ENCODE results near the gene CRB2.

Gene CRB2

DNA sequence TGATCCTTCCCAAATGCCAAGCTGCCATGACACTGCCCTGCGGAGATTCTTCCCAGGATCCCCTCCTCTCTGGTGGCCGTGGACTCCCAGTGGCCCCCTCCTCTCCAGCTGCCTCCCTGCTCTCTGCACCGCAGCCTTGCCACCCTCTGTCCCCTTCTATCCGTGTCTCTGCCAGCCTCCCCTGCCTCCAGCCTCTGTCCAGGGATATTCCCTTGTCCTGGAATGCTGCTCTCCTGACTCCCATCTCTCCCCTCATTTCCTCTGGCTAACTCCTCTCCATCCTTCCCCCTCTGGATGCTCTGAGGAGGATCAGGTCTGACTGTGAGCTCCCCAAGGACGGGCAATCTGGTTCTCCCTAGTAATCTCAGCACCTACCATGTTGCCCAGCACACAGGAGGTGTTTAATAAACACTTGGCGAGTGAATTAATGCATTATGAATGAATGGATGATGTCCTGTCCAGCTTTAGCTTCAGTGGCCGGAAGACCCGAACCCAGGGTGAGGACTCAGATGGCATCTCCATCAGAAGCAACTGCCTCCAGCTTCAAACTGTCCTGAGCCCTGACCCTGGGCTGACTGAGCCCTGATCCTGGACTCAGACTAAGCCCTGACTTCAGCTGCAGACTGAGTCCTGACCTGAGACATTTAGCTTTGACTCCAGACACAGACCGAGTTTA, 7.5 kb upstream of the CRB2 start:
- no peak for DNase-seq

DNA sequence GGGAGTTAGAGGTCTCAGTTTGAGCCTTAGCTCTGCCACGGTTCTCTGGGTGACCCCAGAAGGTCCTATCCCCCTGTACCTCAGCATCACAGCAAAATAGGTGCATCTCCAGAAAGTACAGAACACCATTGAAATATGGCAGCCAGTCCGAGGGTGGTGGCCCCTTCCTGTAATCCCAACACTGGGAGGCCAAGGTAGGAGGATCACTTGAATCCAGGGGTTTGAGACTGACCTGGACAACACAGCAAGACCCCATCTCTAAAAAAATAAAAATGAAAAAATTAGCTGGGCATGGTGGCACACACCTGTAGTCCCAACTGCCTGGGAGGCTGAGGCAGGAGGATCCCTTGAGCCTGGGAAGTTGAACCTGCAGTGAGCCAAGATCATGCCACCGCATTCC, 7.0 kb upstream of the CRB2 start:
- DNase-seq, result no peak

DNA sequence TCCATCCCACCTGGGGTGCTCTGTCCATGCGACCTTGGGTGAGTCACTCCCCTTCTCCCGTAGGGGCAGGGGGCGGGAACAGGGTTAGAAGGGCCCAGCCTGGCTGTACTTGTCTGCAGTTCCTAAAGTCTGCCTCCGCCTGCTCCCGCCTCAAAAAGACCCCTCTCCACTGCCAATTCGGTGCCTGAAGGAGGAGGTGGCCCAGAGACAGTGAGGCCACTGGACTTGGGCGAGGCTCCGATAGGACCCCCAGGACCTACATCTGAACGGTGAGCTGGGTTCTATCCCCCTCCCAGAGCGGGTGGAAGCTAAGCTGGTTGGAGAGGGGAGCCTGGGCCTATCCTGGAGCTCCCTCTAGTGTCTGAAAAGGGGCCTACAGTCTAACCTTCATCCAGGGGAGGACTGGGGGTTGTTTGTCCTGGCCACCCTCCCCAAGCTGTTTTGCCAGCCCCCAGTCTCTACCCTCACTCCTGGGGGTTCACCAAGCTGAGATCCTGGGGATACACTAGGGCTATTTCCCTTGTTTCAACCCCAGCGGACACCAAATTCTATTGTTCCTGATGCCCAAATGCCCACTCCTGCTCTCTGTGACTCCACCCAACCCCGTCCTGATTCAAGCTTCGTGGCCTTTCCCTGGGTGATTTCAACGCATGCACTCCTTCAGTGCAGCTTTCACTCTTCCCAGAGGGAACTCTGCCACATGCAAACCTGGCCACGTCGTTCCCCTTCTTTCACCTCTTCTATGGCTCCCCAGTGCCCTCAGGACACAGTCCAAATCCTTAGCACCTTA, 6.1 kb upstream of the CRB2 start:
- peak; percentile 60 to 69 for DNase-seq

DNA sequence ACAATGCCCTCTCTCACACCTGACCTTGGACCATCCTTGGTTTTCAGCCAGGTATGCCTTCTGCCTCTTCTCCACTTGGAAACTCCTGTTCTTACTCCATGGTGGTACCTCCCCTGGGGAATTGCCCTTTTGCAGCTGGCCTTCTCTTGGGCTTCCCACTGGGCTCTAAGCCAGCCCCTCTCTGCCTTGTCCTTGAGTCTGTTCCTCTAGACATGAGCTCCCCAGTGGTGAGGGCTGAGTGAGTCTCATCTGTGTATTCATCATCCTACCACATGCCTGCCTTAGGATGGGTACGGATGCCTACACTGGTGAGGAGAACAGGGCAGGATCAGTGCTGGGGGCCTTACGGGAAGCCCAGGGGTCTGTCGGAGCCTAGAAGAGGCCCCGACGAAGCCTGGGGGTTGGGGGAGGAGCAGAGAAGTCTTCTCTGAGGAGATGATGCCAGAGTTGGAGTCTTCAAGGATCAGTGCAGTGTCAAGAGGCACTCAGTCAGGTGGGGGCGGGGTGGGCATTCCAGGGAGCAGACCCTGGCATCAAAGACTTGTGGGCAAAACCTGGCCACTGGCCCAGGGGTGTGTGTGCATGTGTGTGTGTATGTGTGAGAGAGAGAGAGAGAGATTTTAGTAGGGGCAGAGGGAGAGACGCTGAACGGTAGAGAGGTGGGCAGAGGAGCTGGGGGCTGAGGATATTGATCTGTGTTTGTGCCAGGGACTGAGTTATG, 5.2 kb upstream of the CRB2 start:
- no peak for DNase-seq

DNA sequence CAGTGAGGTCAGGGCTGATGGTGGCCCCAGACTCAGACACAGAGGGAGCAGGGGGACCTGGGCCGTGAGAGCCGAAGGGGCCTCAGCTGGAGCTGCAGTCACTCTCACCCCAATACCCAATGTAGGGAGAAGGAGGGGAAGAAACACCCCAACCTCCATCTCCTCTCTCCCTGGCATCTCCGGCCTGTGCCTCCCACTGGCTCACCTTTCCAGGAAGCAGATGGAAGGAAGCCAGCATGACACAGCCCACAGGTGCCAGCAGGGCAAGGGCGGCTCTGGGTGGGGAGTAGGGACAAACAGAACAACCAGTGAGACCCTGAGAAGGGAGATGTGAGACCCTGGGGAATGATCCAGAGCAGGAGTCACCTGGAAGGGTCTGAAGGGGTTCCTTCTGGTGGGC, 3.0 kb upstream of the CRB2 start:
- no peak for DNase-seq

DNA sequence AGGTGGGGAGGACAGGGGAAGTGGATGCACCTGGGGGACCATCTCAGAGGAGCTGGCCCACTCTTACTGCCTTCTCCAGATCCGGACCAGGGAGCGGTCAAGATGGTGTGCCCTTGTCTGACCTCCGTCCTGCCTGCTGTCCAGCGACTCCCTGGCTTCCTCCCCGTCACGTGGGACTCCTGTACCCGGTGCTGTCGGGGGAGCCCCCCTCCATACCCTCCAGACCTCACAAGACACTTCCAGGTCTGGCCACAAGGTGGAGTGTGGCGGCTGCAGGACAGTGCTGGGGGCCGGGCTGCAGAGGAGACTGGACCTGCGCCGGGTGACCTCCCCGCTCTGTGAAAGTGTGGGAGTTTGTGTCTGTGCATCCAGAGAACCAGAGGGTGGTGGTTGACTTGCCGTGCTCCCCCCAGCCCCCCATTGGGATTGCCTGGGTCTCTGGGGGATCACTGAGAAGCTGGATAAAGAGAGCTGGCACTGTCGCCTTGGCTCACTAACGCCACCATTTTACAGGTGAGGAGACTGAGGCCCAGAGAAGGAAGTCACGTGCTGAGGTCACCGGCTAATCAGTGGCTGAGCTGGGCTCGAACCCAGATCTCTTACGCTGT, 1.9 kb upstream of the CRB2 start:
- DNase-seq, result peak; percentile 41 to 50

DNA sequence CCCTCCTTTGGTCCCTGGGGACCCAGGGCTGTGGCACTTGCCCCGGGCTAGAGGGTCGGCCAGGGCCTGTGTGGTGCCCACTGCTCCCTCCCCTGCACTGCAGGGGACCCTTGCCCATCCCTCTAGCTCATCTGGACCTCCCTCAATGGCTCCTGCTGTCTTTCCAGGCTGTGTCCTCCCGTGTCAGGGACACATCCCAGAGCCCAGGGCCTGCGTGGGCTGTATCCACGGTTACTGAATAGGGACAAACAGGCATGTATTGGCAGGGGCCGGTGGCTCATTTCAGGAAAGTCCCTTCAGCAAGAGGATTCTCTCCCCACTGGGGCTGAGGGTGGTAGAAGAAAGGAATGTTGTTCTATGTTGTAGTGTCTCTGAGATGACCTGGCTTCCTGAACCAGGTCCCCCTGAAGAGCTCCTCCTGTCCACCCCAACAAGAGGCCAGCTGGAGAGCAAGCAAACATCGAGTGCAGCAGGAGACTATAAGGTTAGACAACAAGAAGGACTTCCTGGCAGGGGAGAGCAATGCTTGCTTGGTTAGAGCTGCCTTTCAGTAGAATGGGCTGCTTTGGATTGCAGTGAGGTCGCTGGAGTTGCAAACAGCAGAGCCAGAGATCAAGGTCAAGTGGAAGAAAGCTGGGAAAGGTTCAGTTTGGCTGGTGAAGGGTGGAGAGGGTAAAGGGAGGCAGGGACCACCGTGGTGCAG, 1.0 kb upstream of the CRB2 start:
- no peak for DNase-seq

DNA sequence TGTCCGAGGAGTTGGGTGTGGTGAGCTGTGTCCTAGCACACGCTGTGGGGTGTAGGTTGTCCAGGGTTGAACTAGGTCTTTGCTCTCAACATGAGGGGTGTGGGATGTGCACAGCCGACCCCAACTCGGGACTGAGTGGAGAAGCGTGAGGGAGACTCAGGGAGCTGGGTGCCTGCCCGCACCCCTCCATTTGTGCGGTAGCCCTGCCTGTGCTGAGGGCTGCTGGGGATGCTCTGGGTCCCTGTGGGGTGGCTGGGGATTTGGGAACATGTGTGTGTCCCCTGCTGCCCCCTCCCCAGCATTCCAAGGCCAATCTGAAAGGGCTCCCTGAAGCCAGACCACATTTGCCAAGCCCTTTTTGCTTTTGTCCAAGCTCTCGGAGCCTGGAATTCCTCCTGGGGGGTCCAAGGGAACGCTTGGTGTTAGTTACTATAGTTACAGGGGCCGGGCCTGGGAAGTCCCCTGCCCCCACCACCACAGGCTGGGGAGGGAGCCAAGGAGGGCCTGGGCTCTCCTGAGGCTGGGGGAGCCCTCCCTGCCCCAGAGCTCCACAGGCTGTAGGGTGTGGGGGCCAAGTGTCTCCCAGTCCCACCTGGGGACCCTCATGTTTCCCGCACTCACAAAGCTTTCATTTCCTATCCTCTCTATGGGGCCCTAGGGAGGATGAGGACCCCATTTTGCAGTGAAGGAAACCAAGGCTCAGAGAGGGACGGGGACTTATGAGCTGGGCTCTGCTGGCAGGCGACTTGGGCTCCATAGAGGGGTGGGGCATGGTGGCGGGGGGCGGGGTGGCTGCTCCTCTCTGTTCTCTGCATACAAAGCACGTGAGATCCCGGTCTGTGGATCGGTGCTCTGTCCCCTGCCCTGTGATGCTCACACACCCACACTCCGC, 1.1 kb downstream of the CRB2 start:
- DNase-seq, result no peak

DNA sequence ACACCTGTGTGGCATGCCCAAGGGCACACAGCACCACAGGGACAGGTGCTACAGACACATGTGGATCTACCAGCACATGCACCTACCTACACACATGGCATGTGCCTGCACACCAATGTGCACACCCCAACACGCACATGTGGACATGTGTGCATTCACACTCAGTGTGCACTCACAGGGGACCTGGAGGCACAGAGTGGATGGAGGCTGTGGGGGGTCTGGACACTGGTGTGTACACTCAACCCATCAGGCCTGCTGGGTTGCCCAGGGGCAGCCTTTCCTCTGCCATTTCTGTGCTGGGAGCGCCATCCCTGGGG, 1.7 kb downstream of the CRB2 start:
- no peak for DNase-seq

DNA sequence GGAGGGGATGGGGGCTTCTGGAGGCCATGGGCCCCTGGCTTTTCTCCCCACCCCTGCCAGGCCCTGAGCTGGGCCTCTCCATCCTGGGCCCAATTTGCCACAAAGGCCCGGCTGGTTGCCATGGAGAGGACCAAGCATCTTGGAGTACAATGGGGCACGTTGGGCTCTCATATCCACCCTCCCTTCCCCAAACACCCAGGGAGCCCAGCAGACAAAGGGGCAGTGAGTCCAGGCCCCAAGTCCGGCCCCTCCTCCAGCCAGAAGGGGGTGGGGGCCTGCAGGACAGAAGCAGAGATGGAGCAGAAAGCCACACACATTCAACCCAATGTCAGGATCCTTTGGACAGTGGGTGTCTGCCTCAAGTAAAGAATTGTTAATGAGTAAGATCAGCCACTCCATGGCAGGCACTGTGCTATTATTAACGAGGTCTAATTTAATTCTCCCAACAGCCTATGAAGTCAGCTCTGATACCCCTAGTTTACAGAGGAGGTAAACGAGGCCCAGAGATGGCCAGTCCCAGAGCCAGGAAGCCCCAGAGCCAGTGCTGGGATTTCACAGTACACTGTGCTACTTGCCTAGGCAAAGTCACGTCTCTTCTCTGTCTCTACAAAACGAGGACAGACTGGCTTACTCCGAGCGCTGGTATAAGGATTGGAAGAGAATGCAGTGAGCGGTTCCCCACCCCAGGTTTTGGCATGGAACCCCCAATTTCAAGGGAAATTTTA, 2.3 kb downstream of the CRB2 start:
- no peak for DNase-seq

DNA sequence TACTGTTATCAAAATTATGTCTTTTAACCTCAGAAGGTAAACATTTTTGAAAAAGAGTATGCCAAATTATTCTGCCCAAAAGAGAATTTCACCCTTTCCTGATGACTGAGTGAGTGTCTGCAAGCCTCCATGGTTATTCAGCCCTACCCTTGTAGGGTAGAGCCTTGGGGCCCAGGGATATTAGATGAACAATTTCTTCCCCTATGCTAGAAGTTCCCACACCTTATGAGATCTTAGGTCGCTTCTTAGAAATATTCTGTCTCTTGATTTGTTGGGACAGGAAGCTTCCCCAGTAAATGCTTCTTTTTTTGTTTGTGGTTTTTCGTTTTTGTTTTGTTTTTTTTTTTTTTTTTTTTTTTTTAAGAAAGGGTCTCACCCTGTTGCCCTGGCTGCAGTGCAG, 3.1 kb downstream of the CRB2 start:
- DNase-seq, result no peak

DNA sequence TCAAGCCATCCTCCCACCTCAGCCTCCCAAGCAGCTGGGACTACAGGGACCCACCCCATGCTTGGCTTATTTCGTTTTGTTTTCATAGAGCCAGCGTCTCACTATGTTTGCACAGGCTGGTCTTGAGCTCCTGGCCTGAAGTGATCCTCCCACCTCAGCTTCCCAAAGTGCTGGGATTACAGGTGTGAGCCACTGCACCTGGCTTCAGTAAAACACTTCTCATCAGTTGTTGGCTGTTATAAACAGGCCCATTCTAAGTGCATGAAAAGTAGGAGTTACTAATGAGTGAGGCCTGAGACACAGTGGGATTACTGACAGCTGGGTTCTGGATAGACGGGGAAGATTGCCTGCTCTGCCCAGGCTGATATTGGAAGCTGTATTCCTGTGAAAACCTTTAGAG, 3.5 kb downstream of the CRB2 start:
- DNase-seq, result no peak

DNA sequence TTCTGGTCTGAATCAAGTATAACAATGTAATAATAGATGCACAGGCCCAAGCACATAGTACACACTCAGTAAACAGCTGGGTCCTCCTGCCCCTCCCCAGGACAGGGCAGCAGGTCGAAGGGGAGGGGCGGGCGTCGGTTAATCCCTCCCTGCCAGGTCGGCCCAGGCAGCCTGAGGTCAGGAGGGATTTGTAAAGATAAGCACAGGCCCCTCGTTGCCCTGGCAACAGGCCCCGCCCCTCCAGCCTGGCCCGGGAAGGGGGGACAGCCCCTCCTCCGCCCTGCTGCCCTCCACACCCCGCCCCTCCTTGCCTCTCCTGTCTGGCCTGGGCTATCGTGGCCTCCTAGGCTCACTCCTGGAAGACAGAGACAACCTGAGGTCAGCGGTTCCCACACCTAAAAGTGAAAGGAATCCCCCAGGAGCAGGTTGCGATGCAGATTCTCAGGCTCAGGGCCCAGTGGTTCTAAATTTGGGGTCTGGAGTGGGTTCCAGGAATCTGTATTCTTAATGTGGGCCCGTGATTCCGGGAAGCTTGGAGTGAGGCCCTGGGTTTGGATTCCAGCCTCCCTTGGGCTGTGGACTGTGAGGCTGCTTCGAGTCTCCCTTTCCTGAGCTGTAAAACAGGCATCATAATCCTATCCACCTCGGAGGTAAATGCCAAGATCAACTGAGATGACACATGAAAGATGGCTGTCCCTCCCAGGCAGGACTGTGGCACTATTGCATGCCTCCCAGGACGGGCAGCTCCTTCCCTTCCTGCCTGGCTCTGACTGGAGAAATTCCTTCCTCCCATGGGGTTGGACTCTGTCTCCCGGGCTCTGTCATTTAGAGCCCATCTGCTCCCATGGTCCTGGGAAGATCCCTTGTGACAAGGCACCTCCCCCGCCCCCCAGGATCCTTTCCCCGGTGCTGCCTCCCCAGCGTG, 4.4 kb downstream of the CRB2 start:
- DNase-seq, result no peak

DNA sequence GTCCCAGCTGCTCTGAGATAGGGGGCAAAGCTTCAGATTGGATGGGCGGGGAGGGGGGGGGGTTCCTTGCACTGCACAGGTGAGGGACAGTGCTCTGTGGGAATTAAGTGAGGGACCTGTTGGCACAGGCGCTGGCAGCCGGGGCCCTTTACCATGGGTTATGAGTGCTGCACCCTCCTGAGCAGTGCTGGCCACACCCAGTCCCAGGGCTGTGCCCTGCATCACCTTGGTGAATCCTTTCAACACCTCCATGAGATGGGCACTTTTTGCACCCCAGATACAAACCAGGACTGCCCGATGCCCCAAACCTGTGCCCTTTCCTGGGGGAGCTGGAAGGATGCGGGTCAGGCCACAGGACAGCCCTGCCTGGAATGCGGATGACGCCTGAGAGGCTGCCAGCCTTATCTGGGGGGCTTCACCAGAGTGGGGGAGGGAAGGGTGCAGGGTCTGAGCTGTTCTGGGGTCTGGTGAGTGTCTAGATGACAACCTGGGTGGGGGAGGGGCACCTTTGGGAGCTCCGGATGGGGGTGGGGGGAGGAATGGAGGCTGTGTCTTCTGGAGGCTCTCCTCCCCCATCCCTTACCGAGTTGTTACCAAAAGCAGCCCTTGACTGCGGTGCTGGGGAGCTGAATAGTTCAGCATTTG, 5.2 kb downstream of the CRB2 start:
- DNase-seq, result no peak

DNA sequence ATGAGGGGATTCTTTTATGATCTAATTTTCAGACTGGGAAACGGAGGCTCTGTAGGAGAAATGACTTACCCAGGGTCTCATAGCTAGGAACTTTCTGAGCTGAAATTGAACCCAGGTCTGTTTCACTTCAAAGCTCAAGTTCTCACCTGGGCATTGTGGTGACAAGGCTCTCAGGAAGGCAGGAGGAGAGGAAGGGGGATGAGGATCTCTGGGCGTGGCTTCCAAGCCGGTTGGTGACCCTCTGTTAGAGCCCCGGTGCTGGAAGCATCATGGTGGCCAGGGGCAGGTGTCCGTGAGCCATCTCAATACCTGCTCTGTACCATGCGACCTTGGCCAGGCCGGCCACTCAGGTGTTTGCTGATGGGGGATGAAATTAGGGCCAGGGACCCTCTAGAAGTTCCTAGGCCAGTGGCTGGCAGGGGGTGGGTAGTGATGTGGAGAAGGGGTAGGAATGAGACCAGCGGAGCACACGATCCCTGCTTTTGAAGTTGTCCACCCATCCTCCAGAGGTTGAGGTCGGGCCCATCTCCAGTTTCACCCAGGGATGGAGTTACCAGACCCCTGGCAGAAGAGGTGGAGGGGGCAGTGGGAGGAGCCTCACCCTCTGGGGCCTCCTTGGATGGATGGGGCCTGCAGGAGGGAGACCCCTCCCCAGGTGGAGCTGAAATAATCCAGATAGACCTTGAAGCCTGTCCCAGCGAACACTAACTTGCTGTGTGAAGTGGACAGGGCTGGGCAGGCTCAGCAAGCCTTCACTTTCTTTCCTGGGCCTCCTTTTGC, 5.9 kb downstream of the CRB2 start:
- no peak for DNase-seq

DNA sequence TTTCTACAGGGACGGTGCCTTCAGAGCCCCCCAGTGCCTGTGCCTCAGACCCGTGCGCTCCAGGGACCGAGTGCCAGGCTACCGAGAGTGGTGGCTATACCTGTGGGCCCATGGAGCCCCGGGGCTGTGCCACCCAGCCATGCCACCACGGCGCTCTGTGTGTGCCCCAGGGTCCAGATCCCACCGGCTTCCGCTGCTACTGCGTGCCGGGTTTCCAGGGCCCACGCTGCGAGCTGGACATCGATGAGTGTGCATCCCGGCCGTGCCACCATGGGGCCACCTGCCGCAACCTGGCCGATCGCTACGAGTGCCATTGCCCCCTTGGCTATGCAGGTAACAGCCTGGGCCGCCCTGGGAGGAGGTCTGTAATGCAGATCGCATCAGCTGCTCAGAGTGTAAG, 6.9 kb downstream of the CRB2 start:
- DNase-seq, result no peak

DNA sequence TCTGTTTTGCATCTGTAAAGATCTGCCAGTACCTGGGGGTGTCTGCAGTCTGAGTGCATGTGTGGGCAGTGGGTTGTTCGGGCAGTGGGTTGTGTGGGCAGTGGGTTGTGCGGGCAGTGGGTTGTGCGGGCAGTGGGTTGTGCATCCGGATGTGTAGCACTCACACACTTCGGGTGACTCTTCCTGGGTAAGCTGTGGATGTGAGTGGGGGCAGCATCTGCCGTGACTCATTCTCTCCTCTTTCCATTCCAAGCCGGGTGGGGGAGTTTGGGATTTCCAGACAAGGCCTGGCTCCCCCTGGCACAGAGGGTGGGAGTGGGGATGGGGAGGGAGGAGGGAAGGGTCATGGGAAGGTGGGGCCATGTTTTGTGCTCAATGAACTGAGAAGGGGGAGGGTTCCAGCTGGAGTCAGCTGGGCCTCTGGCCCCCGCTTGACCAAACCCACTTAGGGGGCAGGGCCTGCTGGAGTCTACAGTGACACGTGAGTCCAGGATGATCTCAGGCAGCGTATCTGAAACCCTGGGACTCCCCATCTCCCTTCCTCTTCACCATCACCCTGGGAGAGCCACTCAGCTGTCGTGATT, 8.3 kb downstream of the CRB2 start:
- DNase-seq, result no peak

DNA sequence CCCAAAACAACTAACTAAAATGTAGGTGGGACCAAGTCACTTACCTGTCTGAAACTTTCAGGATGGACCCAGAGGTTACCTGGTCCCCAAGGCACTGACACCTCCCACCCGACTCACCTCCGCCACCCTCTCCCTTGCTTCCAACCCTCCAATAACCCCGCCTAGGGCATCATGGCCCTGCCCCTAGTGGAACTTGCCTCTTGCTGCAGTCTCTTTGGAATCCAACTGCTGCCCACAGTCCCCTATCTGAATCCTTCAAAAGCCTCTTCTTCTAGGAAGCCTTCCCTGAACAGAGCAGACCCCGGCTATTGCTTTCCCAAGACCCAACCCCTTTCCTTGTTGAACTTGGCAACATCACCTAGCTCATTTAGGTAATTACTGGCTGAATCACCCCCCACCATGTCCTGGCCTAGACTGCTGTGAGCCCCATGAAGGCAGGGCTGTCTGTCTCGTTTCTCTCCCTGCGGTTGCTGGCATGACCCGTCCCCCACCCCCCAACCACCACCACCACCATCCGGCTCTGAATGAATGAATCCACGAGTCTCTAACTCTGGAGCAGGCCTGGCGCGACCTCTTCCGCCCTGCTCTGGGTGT, 9.4 kb downstream of the CRB2 start:
- no peak for DNase-seq

Data from inflammatory macrophage (primary cell).